NCI-H526 treated with DMSO at 0.1 percent for 48 hours (cell line): ENCODE measurements around the gene CEP97.

ENCODE experiments used
- DNase-seq: peaks from one replicate; lab custom pipeline; 2025; lab: John Stamatoyannopoulos, UW

The CEP97 gene

DNA sequence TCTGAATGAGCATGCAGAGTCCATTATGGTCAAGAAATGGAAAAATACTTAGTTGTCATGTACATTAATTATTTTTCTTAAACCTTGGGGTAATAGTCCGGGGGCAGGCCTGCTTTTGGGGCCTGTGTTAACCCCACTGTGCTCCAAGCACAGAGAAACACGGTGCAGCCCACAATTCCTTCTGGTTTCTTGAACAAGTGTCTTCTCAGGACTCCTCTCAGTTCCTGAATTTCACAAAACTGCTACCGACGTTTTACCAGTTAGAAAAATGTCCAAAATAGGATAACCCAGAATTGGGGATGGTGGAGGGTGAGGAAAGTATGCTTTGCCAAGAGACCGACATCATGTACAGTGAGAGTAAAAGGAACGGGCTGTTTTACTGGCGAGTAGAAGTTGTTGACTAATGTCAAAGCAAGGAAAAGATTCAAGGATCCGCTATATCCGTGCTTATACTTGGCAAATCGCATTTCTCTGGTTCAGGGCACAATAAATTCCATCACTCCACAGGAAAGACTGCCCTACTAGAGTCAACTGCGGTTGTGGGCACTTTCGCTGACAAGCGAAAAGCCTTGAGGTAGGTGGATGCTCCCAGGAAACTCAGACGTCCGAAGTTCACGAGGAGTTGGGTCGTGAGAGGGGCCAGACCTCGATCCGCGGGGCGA, 54.1 kb downstream of the CEP97 start:
- DNase-seq: no peak

GRCh38 chr3:101779047-101779821, 54.8 kb downstream of the CEP97 start, which contains the start of gene NXPE3:
TSS of gene NXPE3 (plus strand) at chr3:101779211. CDS start at chr3:101785597, 6,386 bp downstream.
- DNase-seq: peak; percentile 75

GRCh38 chr3:101779822-101780381, 55.5 kb downstream of the CEP97 start:
- no peak for DNase-seq

- DNase-seq: no peak
Observed at GRCh38 chr3:101780661-101781060, 56.2 kb downstream of the CEP97 start.

GRCh38 chr3:101781166-101781565, 56.8 kb downstream of the CEP97 start:
- no peak for DNase-seq

DNA sequence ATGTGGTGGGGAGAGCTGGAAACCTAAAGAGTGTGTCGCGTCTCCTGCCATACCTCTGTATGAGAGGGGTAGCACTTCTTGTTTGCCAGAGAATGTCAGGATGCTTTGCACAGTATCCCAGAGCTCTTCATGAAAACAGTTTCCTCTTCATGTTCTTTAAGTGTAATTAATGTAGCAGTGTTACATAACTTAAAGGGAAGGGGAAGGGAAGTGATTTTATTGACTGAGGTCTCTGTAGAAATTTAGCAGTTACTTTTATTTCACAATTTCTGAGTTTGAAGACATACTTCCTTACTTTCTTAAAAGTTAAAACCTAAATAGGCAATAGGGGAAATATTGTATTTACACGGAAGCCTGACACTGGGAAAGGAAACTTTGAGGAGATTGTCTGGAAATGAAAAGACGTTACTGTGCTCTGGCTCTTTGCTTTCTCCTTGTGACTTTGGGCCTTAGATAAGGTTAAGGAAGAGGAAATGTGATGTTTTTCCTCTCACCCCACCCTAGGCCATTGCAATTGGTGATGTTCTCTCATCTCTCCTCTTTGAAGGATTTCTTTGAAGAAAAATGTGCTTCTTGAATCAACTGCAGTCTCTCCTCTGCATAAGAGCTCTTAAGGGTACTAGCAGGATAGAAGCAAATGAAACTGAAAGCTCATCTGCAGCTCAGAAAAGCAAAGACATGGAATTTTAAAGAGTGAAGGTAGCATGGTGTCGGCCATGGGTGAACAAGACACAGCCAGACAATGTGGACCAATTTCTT, 60.6 kb downstream of the CEP97 start:
- no peak for DNase-seq

DNA sequence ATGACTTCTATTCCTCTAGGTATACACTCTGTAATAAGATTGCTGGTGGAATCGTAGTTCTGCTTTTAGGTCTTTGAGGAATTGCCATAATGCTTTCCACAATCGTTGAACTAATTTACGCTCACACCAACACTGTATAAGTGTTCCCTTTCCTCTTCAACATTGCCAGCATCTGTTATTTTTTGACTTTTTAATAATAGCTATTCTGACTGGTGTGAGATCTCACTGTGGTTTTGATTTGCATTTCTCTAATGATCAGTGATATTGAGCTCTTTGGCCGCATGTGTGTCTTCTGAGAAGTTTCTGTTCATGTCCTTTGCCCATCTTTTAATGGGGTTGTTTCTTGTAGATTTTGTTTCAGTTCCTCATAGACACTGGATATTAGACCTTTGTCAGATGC, 67.4 kb downstream of the CEP97 start:
- DNase-seq: no peak

DNA sequence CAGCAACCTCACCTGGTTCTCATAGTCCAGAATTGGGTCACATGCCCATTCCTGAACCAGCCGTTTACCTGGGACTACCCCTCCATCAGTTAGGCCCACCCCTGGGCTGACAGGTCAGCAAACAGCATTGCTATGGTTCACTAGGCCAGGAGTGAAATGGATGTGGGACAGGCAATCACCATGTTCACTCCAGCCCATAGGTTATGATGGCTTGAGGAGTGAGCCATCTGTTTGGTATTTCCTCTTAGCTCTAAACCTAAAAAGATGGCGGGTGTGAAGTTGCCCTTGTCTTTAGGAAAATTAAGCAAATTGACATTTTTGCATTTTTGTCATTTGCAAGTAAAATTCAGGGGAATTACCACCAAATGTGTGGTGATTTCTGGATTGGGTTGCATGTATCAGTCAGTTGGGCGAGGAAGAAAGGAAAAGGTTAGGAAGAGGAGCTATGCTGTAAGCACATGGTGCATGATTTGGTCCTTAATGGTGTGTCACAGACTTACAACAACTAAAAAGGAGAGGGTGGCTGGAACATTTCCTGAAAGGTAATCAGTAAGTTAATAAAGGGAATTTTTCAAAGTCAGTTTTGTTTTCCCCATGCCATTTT, 71.8 kb downstream of the CEP97 start:
- no peak for DNase-seq

DNA sequence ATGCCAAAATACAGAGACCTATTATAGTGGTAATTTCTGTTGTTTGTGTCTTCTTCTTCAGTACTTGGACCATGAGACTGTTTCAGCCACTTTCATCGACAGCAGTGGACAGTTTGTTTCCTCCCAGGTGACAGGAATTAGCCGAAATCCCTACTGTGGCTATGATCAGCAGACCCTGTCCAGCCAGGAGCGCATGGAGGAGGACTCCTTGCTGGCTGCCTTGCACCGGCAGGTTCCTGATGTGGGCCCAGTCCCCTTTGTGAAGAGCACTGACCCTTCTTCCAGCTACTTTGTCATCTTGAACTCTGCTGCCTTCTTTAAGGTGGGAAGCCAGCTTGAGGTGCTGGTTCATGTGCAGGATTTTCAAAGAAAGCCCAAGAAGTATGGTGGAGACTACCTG, 76.8 kb downstream of the CEP97 start:
- DNase-seq: no peak

DNA sequence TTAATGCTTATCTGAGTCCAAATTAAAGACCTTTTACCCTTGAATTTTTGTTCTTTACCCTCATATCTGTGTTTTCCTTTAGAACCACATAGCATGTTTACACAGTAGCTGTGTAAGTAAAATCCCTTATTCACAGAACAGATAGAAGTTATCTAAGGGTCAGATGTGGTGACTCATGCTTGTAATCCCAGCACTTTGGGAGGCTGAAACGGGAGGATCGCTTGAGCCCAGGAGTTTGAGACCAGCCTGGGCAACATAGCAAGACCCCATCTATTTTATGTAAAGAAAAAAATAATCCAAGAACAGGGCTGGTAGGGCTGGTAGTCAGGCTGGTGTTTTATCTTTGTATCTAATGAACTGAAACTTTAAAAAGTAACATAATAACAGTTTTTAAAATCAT, 77.8 kb downstream of the CEP97 start:
- no peak for DNase-seq

DNA sequence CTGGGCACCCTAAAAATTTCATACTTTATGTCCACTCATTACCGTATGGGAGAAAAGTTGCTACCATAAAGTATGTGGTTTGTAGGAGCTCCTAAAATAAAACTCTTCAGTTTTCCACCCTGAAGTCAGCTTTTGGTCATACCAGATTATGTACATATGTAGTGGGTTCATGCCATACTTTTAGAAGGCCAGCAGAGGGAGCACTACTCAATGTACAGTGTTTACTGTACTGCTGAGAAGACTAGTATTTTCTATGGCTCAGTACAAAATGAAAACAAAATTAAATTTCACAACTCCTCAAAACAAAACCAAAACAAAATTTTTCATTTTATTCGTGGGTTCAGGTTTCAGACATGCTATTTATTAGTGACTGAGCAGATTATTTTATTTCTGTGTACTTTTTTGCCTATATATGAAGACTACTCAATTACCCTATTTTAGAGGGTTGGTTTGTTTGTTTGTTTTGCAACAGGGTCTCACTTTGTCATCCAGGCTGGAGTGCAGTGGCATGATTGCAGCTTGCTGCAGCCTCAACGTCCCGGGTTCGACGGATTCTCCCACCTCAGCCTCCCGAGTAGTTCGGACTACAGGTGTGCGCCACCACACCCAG, 78.9 kb downstream of the CEP97 start:
- peak; percentile 32 for DNase-seq

GRCh38 chr3:101803939-101804338, 79.5 kb downstream of the CEP97 start:
- no peak for DNase-seq

DNA sequence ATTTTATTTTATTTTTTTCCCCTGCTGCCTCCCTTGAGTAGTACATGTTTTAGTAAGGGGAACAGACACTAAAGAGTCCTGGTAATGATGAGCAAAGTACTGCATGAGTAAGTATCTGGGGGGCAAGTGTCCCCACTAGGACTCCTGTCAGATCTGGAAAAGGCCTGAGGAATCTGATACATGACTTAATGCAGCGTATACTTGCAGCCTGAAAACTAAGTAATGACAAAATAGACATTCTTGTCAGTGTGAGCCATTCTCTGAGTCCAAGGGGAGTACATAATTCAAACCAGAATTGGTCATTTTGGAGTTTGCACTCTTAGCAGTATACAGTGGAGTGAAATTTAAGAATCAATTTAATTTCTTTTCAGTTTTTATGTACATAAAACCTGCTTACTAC, 82.1 kb downstream of the CEP97 start:
- no peak for DNase-seq

GRCh38 chr3:101807888-101808287, 83.5 kb downstream of the CEP97 start:
- no peak for DNase-seq

GRCh38 chr3:101809178-101810021, 85.0 kb downstream of the CEP97 start:
- no peak for DNase-seq

GRCh38 chr3:101810022-101810418, 85.6 kb downstream of the CEP97 start:
- no peak for DNase-seq

DNA sequence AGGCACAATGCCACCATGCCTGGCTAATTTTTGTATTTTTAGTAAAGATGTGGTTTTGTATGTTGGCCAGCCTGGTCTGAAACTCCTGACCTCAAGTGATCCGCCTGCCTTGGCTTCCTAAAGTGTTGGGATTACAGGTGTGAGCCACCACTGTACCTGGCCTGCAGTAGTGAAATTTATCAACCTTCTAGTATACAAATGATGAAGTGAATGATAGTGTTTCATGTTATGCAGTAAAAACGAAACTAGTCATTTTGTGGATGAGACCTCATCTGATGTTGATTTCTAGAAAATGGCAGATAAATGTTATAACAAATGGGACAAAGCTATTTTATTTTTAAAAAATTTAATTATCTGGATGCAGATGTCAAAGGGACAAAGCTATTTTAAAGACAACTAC, 87.5 kb downstream of the CEP97 start:
- no peak for DNase-seq

DNA sequence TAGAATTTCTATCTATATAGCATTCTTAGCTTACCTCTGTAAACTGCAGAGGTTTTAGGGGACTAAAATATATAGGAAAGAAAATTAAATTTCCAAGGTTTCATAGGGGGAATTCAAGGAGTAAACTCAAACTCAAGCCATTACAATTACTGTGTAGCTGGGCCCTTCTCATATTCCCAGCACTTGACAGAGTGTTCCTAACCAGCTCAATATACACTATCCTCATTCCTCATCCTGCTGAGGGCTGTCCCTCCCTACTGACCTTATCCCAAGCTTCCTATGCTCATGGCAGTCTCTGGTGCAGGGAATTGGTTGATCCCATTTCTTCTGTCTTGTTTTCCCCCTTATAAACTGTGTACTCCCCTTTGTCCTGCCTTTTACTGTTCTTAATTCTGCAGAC, 88.5 kb downstream of the CEP97 start:
- no peak for DNase-seq

GRCh38 chr3:101813817-101814440, 89.5 kb downstream of the CEP97 start:
- DNase-seq: no peak

GRCh38 chr3:101814835-101815234, 90.4 kb downstream of the CEP97 start:
- no peak for DNase-seq
